H9 (cell line): ENCODE data around the gene KRTAP12-2. TPM values are rescaled to one million over a fixed set of nuclear protein-coding genes. Genes with fewer than 3 reads are reported as not detected.

ENCODE experiments used
- DNase-seq: peaks from one replicate; pipeline ENCODE4 v3.0.0-alpha.2; 2017
- H2AFZ ChIP-seq: one replicate; pipeline ENCODE4 v1.6.1; 2013; ENCODE audit warnings: mild to moderate bottlenecking, low read length, control low read depth, moderate library complexity
- H2AK5ac ChIP-seq: 2 replicates; pipeline ENCODE4 v1.6.1; 2013; ENCODE audit warnings: low read length, control low read depth, mixed read lengths; ENCODE audit not compliant: insufficient read length
- H2BK120ac ChIP-seq: one replicate; pipeline ENCODE4 v1.6.1; 2013; ENCODE audit warnings: low read depth, mild to moderate bottlenecking, low read length, control low read depth, inconsistent platforms; ENCODE audit not compliant: poor library complexity, severe bottlenecking
- H2BK12ac ChIP-seq: 2 replicates; pipeline ENCODE4 v1.6.1; 2013; ENCODE audit warnings: low read length, control low read depth, mixed read lengths, low read depth; ENCODE audit not compliant: insufficient read length
- H2BK15ac ChIP-seq: 2 replicates; pipeline ENCODE4 v1.6.1; 2013; ENCODE audit warnings: low read depth, low read length, control low read depth
- H2BK20ac ChIP-seq: one replicate; pipeline ENCODE4 v1.6.1; 2013; ENCODE audit warnings: low read depth, mild to moderate bottlenecking, low read length, control low read depth, inconsistent platforms; ENCODE audit not compliant: poor library complexity, severe bottlenecking
- H2BK5ac ChIP-seq: 2 replicates; pipeline ENCODE4 v1.6.1; 2013; ENCODE audit warnings: low read length, control low read depth, mixed read lengths; ENCODE audit not compliant: insufficient read length
- H3K14ac ChIP-seq: 2 replicates; pipeline ENCODE4 v1.6.1; 2013; ENCODE audit warnings: low read length, control low read depth; ENCODE audit not compliant: insufficient read depth
- H3K18ac ChIP-seq: 2 replicates; pipeline ENCODE4 v1.6.1; 2013; ENCODE audit warnings: low read depth, mild to moderate bottlenecking, mixed read lengths, low read length, control low read depth; ENCODE audit not compliant: insufficient read length
- H3K23ac ChIP-seq: 2 replicates; pipeline ENCODE4 v1.6.1; 2013; ENCODE audit warnings: low read length, control low read depth, mixed read lengths, low read depth; ENCODE audit not compliant: insufficient read length
- H3K23me2 ChIP-seq: 2 replicates; pipeline ENCODE4 v1.6.1; 2013; ENCODE audit warnings: low read depth, mild to moderate bottlenecking, mixed read lengths, low read length, control low read depth; ENCODE audit not compliant: insufficient read length, poor library complexity, severe bottlenecking
- H3K27ac ChIP-seq: 2 replicates; pipeline ENCODE4 v1.5.1; 2013; ENCODE audit warnings: low read length, control low read depth, mixed read lengths, low read depth; ENCODE audit not compliant: insufficient read length
- H3K27me3 ChIP-seq: 2 replicates; pipeline ENCODE4 v1.6.1; 2013; ENCODE audit warnings: low read length, control low read depth, inconsistent platforms; ENCODE audit not compliant: insufficient read depth
- H3K4ac ChIP-seq: 2 replicates; pipeline ENCODE4 v1.6.1; 2013; ENCODE audit warnings: low read depth, mild to moderate bottlenecking, control low read depth, inconsistent platforms, low read length, moderate library complexity
- H3K4me1 ChIP-seq: 2 replicates; pipeline ENCODE4 v1.6.1; 2013; ENCODE audit warnings: low read length, control low read depth, inconsistent platforms; ENCODE audit not compliant: insufficient read depth
- H3K4me2 ChIP-seq: 2 replicates; pipeline ENCODE4 v1.6.1; 2013; ENCODE audit warnings: low read length, control low read depth, mixed read lengths; ENCODE audit not compliant: insufficient read length, insufficient read depth
- H3K56ac ChIP-seq: 2 replicates; pipeline ENCODE4 v1.6.1; 2013; ENCODE audit warnings: low read depth, mild to moderate bottlenecking, mixed read lengths, low read length, control low read depth; ENCODE audit not compliant: insufficient read length
- H3K79me1 ChIP-seq: 2 replicates; pipeline ENCODE4 v1.6.1; 2013; ENCODE audit warnings: low read depth, mild to moderate bottlenecking, moderate library complexity, low read length, control low read depth, inconsistent platforms; ENCODE audit not compliant: insufficient read depth, poor library complexity, severe bottlenecking
- H3K79me2 ChIP-seq: 2 replicates; pipeline ENCODE4 v1.6.1; 2013; ENCODE audit warnings: low read length, control low read depth, inconsistent platforms; ENCODE audit not compliant: insufficient read depth
- H3K9ac ChIP-seq: 2 replicates; pipeline ENCODE4 v1.6.1; 2013; ENCODE audit warnings: low read length, control low read depth, mixed read lengths; ENCODE audit not compliant: insufficient read length; ENCODE audit errors: extremely low read depth
- H3K9me3 ChIP-seq: one replicate; pipeline ENCODE4 v1.6.1; 2013; ENCODE audit warnings: low read depth, low read length, inconsistent platforms; ENCODE audit not compliant: control insufficient read depth
- H3T11ph ChIP-seq: one replicate; pipeline ENCODE4 v1.6.1; 2013; ENCODE audit warnings: mild to moderate bottlenecking, low read length, control low read depth, inconsistent platforms
- H4K20me1 ChIP-seq: one replicate; pipeline ENCODE4 v1.6.1; 2013; ENCODE audit not compliant: control insufficient read depth, insufficient read length, insufficient read depth
- H4K5ac ChIP-seq: 2 replicates; pipeline ENCODE4 v1.6.1; 2013; ENCODE audit warnings: low read depth, mild to moderate bottlenecking, mixed read lengths, low read length, control low read depth; ENCODE audit not compliant: insufficient read length
- H4K8ac ChIP-seq: replicated peaks from 2 replicates; pipeline ENCODE4 v1.6.1; 2013; ENCODE audit warnings: low read length, control low read depth, mixed read lengths, low read depth; ENCODE audit not compliant: insufficient read length
- H4K91ac ChIP-seq: 2 replicates; pipeline ENCODE4 v1.6.1; 2013; ENCODE audit warnings: low read depth, mild to moderate bottlenecking, moderate library complexity, mixed read lengths, low read length, control low read depth; ENCODE audit not compliant: insufficient read length
- H3K27ac Mint-ChIP-seq, 3 experiments: 2 replicates in 2 of 3; 3 replicates in 1 of 3; pipeline ENCODE4 v1.8.0; 2020 to 2021; ENCODE audit warnings: mixed read lengths in 3 of 3, mild to moderate bottlenecking in 1 of 3, moderate library complexity in 1 of 3
- H3K27me3 Mint-ChIP-seq: 2 replicates; pipeline ENCODE4 v1.8.0; 2021; ENCODE audit warnings: low read depth, mild to moderate bottlenecking, moderate library complexity, mixed read lengths
- H3K36me3 Mint-ChIP-seq, 3 experiments: 2 replicates in 2 of 3; 3 replicates in 1 of 3; pipeline ENCODE4 v1.8.0; 2020 to 2021; ENCODE audit warnings: low read depth in 3 of 3, mixed read lengths in 3 of 3; ENCODE audit not compliant: insufficient read depth in 1 of 3
- H3K4me1 Mint-ChIP-seq, 2 experiments: 2 replicates each; pipeline ENCODE4 v1.8.0; 2020; ENCODE audit warnings: mixed read lengths in 2 of 2
- H3K4me3 Mint-ChIP-seq, 2 experiments: 2 replicates in 1 of 2; 3 replicates in 1 of 2; pipeline ENCODE4 v1.8.0; 2020 to 2021; ENCODE audit warnings: mild to moderate bottlenecking in 2 of 2, mixed read lengths in 2 of 2, moderate library complexity in 1 of 2
- H3K9me3 Mint-ChIP-seq, 2 experiments: 2 replicates in 1 of 2; 3 replicates in 1 of 2; pipeline ENCODE4 v1.8.0; 2020; ENCODE audit warnings: mild to moderate bottlenecking in 2 of 2, mixed read lengths in 2 of 2, moderate library complexity in 1 of 2
- CTCF ChIP-seq: fragments of 200-600 bp; sonication (generic); conservative IDR thresholded peaks from 3 replicates; pipeline ENCODE4 v1.8.0; 2021; ENCODE audit warnings: antibody characterized with exemption, mild to moderate bottlenecking
- WGBS: extraction: QIAGEN DNeasy Blood & Tissue Kit; methylation state at CpG from one replicate; pipeline ENCODE4 v1.1.7; 2013; ENCODE audit warnings: missing lambda C conversion rate, low lambda C conversion rate, mixed read lengths; ENCODE audit not compliant: insufficient read length; ENCODE audit errors: extremely low coverage; 5-methylcytosine and 5-hydroxymethylcytosine counted together
- total RNA-seq: library from RNA; stranded (reverse); gene quantifications from 2 replicates; pipeline ENCODE4 v1.2.1, GENCODE V29; 2021

Gene KRTAP12-2
- total RNA-seq, 1 experiment from 2014 or later: not detected

DNA sequence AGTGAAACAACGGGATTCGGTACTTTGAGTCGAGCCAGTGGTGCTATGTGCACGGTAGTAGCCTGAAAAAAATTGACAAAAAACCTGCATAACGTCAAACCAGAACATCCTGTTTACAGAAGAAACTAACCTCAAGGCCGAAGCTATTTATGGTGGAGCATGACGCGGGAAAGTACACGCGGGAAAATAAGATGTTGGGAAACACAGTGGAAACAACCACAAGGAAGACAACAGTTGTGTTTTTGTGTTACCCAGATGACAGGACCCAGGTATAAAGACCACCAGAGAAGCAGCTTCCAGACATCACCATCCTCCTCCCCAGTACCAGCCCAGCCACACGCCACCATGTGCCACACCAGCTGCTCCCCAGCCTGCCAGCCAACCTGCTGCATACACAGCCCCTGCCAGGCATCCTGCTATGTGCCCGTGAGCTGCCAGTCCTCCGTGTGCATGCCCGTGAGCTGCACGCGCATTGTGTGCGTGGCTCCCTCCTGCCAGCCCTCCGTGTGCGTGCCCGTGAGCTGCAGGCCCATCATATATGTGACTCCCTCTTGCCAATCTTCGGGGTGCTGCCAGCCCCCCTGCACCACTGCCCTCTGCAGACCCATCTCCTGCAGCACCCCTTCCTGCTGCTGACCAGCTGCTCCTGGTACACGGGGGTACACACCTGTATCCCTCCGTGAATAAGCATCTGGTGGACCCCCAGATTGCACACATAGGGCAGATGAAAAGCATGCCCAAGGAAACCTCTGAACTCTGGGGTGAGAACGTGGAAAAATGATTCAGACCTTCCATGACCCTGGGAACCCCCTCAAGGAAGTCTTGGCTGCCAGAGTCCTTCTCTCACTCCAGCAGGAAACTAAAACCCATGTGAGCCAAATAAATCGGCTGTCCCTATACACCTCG is 8.8 kb downstream of the KRTAP12-2 start, which contains the start of gene KRTAP12-3:
Gene KRTAP12-3, plus strand, starts transcription at position 298 of the 906 bp plus-strand sequence. Its CDS starts 48 bp downstream, at position 346.
- no peak within 1 kb of the TSS for H2BK12ac ChIP-seq
- H2BK20ac ChIP-seq: no peak within 1 kb of the TSS
- no peak within 1 kb of the TSS for H2AK5ac ChIP-seq
- DNase-seq: peak; percentile 16
- no peaks in the 10 kb centered on the region for H4K20me1 ChIP-seq
- no peaks in the 10 kb centered on the region for H3K79me2 ChIP-seq
- H3K27me3 Mint-ChIP-seq: peaks cover 17% of the 10 kb centered on the region
- peak within 1 kb of the TSS in 1 of 3 experiments; percentile 28; a peak in 1 of 7 replicates for H3K27ac Mint-ChIP-seq
- TF ChIP-seq CTCF: no peak
- H3K18ac ChIP-seq: no peak within 1 kb of the TSS
- H2BK5ac ChIP-seq: no peak within 1 kb of the TSS
- no CpG with 5 or more reads among the region's 26 CpGs for WGBS
- peaks cover 32 to 41% of the 10 kb centered on the region in 2 experiments for H3K4me1 Mint-ChIP-seq
- H3K23ac ChIP-seq: no peak within 1 kb of the TSS
- H2BK120ac ChIP-seq: no peak within 1 kb of the TSS
- no peak within 1 kb of the TSS; a peak in 1 of 5 replicates for H3K4me3 Mint-ChIP-seq
- H3K9ac ChIP-seq: no peak within 1 kb of the TSS
- no peaks in the 10 kb centered on the region for H3K9me3 ChIP-seq
- H3K9me3 Mint-ChIP-seq: peaks cover 12 to 15% of the 10 kb centered on the region in 2 experiments; a peak in 4 of 5 replicates
- no peak within 1 kb of the TSS for H3K4ac ChIP-seq
- H4K8ac ChIP-seq: no peak within 1 kb of the TSS
- H3K4me2 ChIP-seq: no peak within 1 kb of the TSS
- H3K79me1 ChIP-seq: no peaks in the 10 kb centered on the region
- no peak within 1 kb of the TSS for H3K56ac ChIP-seq
- no peaks in the 10 kb centered on the region for H3K4me1 ChIP-seq
- no peak within 1 kb of the TSS for H3K14ac ChIP-seq
- H3K36me3 Mint-ChIP-seq: peaks cover 2 to 15% (median 8%) of the 10 kb centered on the region in 3 experiments; a peak in 6 of 7 replicates
- no peak within 1 kb of the TSS for H2BK15ac ChIP-seq
- H3K27ac ChIP-seq: no peak within 1 kb of the TSS
- H4K5ac ChIP-seq: no peak within 1 kb of the TSS
- no peak within 1 kb of the TSS for H2AFZ ChIP-seq
- no peak within 1 kb of the TSS for H4K91ac ChIP-seq
- H3K27me3 ChIP-seq: no peaks in the 10 kb centered on the region
- no peaks in the 10 kb centered on the region for H3K23me2 ChIP-seq
- H3T11ph ChIP-seq: no peak within 1 kb of the TSS
